ENCODE results near the gene MARS1. TPM values are rescaled to one million over a fixed set of nuclear protein-coding genes. Genes with fewer than 3 reads are reported as not detected.

MARS1 gene
- total RNA-seq, 4 donors from 2014 or later: 55.2 to 173 (median 97.8) TPM

DNA sequence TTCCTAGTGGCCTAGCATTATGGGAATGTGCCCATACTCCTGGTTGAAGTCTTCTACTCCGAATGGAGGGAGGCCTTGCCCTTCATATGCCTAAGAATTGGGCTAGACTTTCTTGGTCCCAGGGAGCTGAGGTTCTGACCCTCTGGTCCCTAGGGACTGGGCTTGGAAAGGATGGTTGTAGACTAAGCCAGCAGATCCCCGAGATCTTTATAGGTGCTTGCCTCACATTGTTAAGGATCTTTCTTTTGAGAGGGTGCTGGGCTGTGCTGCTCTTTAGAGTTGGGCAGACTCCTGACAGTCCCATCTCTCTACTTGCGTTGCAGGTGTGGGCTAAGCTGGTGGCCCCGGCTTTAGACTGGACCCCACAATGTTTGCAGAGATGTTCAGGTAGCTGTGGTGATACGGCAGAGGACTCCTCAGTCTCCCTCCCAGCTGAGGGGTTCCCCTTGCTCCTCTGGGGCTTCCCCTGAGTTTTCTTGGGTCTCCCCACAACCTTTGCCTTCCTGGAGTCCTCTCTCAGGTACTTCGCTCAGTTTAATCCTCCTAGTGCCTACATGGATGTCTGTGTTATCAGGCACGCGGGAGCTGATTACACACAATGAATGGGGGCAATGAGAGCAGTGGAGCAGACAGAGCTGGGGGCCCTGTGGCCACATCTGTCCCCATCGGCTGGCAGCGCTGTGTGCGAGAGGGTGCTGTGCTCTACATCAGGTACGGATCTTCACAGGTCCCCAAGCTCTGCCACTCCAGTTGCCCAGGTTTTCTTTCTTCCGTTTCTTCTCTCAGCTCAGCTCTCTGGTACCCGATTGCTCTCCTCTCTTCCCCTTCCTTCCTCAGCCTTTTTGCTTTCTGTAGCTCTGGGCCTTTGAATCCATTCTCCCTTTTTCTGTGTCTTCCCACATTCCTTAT is 36.1 kb downstream of the MARS1 start:
- peaks cover 32 to 37% of the 10 kb centered on the region in 2 donors for H3K36me3 ChIP-seq
- intact Hi-C loops (cut with DNase I): no loop called here
- H3K9me3 ChIP-seq: no peaks in the 10 kb centered on the region
- no peaks in the 10 kb centered on the region for H3K27me3 ChIP-seq
- peak overlapping the region; percentile 93 to 99 (median 98) for H3K27ac ChIP-seq
- WGBS, 2 donors: 66 to 76% methylated on average over 14 of the region's 14 CpGs
- DNase-seq: no peak
- H3K4me1 ChIP-seq: peaks cover 32 to 43% of the 10 kb centered on the region in 2 donors
- peak overlapping the region in 2 of 3 donors; percentile 69 to 73 for H3K4me3 ChIP-seq (replicated peaks in 1 of 3)
- TF ChIP-seq POLR2A (IDR thresholded peaks at IDR 0.05) (no peak), CTCF (IDR thresholded peaks at IDR 0.05) (no peak)

DNA sequence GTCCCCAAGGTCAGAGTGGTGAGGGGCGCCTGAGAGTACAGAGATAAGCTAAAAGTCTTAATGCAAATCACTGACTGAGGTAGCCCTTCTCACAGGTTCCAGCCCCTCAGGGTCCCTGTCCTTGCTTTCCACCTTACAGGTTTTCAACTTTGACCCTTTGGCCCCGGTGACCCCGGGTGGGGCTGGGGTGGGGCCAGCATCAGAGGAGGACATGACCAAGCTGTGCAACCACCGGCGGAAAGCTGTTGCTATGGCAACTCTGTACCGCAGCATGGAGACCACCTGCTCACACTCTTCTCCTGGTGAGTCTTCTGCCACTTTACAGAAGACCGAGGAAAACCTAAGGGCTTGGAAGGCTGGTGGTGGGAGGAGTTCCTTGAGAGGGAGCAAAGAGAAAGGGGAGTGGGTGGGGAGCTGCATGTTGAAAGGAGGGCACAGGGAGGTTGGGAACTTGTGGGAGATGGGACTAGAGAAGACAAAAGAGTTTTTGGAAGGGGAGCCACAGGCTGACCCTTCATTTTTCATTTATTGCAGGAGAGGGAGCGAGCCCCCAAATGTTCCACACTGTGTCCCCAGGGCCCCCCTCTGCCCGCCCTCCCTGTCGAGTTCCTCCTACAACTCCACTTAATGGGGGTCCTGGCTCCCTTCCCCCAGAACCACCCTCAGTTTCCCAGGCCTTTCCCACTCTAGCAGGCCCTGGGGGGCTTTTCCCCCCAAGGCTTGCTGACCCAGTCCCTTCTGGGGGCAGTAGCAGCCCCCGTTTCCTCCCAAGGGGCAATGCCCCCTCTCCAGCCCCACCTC is 37.1 kb downstream of the MARS1 start:
- intact Hi-C loops (cut with DNase I): no loop called here
- no peak for DNase-seq

DNA sequence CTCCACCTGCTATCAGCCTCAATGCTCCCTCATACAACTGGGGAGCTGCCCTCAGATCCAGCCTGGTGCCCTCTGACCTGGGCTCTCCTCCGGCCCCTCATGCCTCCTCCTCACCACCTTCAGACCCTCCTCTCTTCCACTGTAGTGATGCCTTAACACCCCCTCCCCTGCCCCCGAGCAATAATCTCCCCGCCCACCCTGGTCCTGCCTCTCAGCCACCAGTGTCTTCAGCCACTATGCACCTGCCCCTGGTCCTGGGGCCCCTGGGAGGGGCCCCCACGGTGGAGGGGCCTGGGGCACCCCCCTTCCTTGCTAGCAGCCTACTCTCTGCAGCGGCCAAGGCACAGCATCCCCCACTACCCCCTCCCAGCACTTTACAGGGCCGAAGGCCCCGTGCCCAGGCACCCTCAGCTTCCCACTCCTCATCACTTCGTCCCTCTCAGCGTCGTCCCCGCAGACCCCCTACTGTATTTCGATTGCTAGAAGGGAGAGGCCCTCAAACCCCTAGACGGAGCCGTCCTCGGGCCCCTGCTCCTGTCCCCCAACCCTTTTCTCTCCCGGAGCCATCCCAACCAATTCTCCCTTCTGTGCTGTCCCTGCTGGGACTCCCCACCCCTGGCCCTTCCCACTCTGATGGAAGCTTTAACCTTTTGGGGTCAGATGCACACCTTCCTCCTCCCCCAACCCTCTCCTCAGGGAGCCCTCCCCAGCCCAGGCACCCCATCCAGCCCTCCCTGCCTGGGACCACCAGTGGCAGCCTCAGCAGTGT is 37.9 kb downstream of the MARS1 start:
- intact Hi-C loops (cut with DNase I): no loop called here
- WGBS, 2 donors: 84 to 87% methylated on average over 13 to 16 of the region's 16 CpGs
- peaks cover 37 to 46% of the 10 kb centered on the region in 2 donors for H3K4me1 ChIP-seq
- peaks cover 49 to 50% of the 10 kb centered on the region in 2 donors for H3K36me3 ChIP-seq
- no peak for DNase-seq
- no peak overlapping the region for H3K4me3 ChIP-seq (replicated peaks in 1 of 3)
- TF ChIP-seq CTCF (IDR thresholded peaks at IDR 0.05) (no peak), POLR2A (IDR thresholded peaks at IDR 0.05) (no peak)
- H3K9me3 ChIP-seq: no peaks in the 10 kb centered on the region
- H3K27ac ChIP-seq: no peak overlapping the region
- H3K27me3 ChIP-seq: no peaks in the 10 kb centered on the region

More for the DNA sequence above, 37.1 kb downstream of the MARS1 start:
- peaks cover 29 to 38% of the 10 kb centered on the region in 2 donors for H3K4me1 ChIP-seq
- no peaks in the 10 kb centered on the region for H3K9me3 ChIP-seq
- WGBS, 2 donors: 66 to 68% methylated on average over 11 of the region's 11 CpGs
- no peak overlapping the region for H3K4me3 ChIP-seq (replicated peaks in 1 of 3)
- H3K27ac ChIP-seq: peak overlapping the region in 1 of 3 donors; percentile 99
- H3K36me3 ChIP-seq: peaks cover 42 to 45% of the 10 kb centered on the region in 2 donors
- H3K27me3 ChIP-seq: no peaks in the 10 kb centered on the region
- no peak for TF ChIP-seq CTCF (IDR thresholded peaks at IDR 0.05)
- no peak for TF ChIP-seq POLR2A (IDR thresholded peaks at IDR 0.05)

DNA sequence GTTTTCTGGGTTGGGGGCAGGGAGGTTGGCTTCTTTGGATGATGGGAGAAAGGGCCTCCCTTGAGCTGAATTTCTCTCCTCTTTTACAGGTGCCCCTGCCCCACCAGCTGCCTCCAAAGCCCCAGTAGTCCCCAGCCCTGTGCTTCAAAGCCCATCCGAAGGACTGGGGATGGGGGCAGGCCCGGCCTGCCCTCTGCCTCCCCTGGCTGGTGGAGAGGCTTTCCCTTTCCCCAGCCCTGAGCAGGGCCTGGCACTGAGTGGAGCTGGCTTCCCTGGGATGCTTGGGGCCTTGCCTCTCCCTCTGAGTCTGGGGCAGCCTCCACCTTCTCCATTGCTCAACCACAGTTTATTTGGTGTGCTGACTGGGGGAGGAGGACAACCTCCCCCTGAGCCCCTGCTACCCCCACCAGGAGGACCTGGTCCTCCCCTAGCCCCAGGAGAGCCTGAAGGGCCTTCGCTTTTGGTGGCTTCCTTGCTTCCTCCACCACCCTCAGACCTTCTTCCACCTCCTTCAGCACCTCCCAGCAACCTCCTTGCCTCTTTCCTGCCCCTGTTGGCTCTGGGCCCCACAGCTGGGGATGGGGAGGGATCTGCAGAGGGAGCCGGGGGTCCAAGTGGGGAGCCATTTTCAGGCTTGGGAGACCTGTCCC is 38.7 kb downstream of the MARS1 start:
- 83 to 94% methylated on average over 2 to 3 of the region's 4 CpGs for WGBS, 2 donors
- Histone ChIP-seq H3K27ac (no peak overlapping the region), H3K36me3 (peaks cover 53 to 55% of the 10 kb centered on the region in 2 donors), H3K4me1 (peaks cover 36 to 46% of the 10 kb centered on the region in 2 donors), H3K4me3 (replicated peaks in 1 of 3) (no peak overlapping the region), H3K27me3 (no peaks in the 10 kb centered on the region), H3K9me3 (no peaks in the 10 kb centered on the region)
- no peak for DNase-seq
- intact Hi-C loops (cut with DNase I): no loop called here
- TF ChIP-seq CTCF (IDR thresholded peaks at IDR 0.05): no peak
- no peak for TF ChIP-seq POLR2A (IDR thresholded peaks at IDR 0.05)
